Mesendoderm (in vitro differentiated cells): ENCODE measurements around the gene ARHGAP6. TPM values are rescaled to one million over a fixed set of nuclear protein-coding genes. Genes with fewer than 3 reads are reported as not detected.

Source experiments
- DNase-seq: peaks from one replicate; pipeline ENCODE4 v3.0.0; 2013
- H2AK5ac ChIP-seq: 2 replicates; pipeline ENCODE4 v1.6.1; 2013; ENCODE audit warnings: low read length, inconsistent platforms
- H2BK120ac ChIP-seq: 2 replicates; pipeline ENCODE4 v1.6.1; 2013; ENCODE audit warnings: low read depth, mild to moderate bottlenecking, low read length, moderate library complexity, mixed read lengths
- H2BK15ac ChIP-seq: replicated peaks from 2 replicates; pipeline ENCODE4 v1.6.1; 2013; ENCODE audit warnings: low read depth, mild to moderate bottlenecking, moderate library complexity
- H2BK5ac ChIP-seq: 2 replicates; pipeline ENCODE4 v1.6.1; 2013; ENCODE audit warnings: low read length, inconsistent platforms
- H3K18ac ChIP-seq: 2 replicates; pipeline ENCODE4 v1.6.1; 2013; ENCODE audit warnings: mild to moderate bottlenecking, low read length, mixed read lengths
- H3K23ac ChIP-seq: one replicate; pipeline ENCODE4 v1.6.1; 2013; ENCODE audit warnings: low read length
- H3K27ac ChIP-seq: 2 replicates; pipeline ENCODE4 v1.5.1; 2013; ENCODE audit warnings: low read depth, mild to moderate bottlenecking, inconsistent platforms, low read length, moderate library complexity
- H3K27me3 ChIP-seq: 2 replicates; pipeline ENCODE4 v1.6.1; 2013; ENCODE audit warnings: low read length, control low read depth, mild to moderate bottlenecking, inconsistent platforms; ENCODE audit not compliant: insufficient read depth, poor library complexity
- H3K36me3 ChIP-seq: 2 replicates; pipeline ENCODE4 v1.6.1; 2013; ENCODE audit warnings: low read length, inconsistent platforms; ENCODE audit not compliant: control insufficient read depth, insufficient read depth
- H3K4ac ChIP-seq: one replicate; pipeline ENCODE4 v1.6.1; 2013; ENCODE audit warnings: low read depth, mild to moderate bottlenecking, low read length, moderate library complexity
- H3K4me1 ChIP-seq: 2 replicates; pipeline ENCODE4 v1.6.1; 2013; ENCODE audit warnings: low read depth, low read length, inconsistent platforms; ENCODE audit not compliant: control insufficient read depth
- H3K4me2 ChIP-seq: 2 replicates; pipeline ENCODE4 v1.6.1; 2013; ENCODE audit warnings: low read length
- H3K4me3 ChIP-seq: 2 replicates; pipeline ENCODE4 v1.5.1; 2013; ENCODE audit warnings: mild to moderate bottlenecking, low read length
- H3K56ac ChIP-seq: one replicate; pipeline ENCODE4 v1.6.1; 2013; ENCODE audit warnings: low read length
- H3K79me1 ChIP-seq: 2 replicates; pipeline ENCODE4 v1.6.1; 2013; ENCODE audit warnings: low read length, inconsistent platforms
- H3K79me2 ChIP-seq: 2 replicates; pipeline ENCODE4 v1.6.1; 2013; ENCODE audit warnings: mild to moderate bottlenecking, low read length; ENCODE audit not compliant: control insufficient read depth, insufficient read depth
- H3K9ac ChIP-seq: 2 replicates; pipeline ENCODE4 v1.6.1; 2013; ENCODE audit warnings: low read length, inconsistent platforms
- H4K5ac ChIP-seq: one replicate; pipeline ENCODE4 v1.6.1; 2013; ENCODE audit warnings: low read length
- H4K8ac ChIP-seq: one replicate; pipeline ENCODE4 v1.6.1; 2013; ENCODE audit warnings: low read depth, mild to moderate bottlenecking, control low read depth, low read length, moderate library complexity
- WGBS: extraction: QIAGEN DNeasy Blood & Tissue Kit; methylation state at CpG from one replicate; pipeline ENCODE4 v1.1.7; 2013; ENCODE audit warnings: low lambda C conversion rate, missing lambda C conversion rate; ENCODE audit not compliant: insufficient coverage; ENCODE audit errors: extremely low coverage; 5-methylcytosine and 5-hydroxymethylcytosine counted together
- small RNA-seq: library from polyadenylated mRNA; stranded (forward); fragments of <200 nt; extraction: miRNeasy Mini kit (QIAGEN cat#:217004); gene quantifications from one replicate; pipeline ENCODE3, GENCODE V24; 2013; ENCODE audit not compliant: insufficient read depth

Gene ARHGAP6

GRCh38 chrX:11100281-11101035, 565.3 kb downstream of the ARHGAP6 start:
- Histone ChIP-seq H4K8ac (no peak overlapping the region), H3K4me1 (no peaks in the 10 kb centered on the region), H2AK5ac (no peak overlapping the region), H3K9ac (no peak overlapping the region), H3K23ac (no peak overlapping the region), H3K27me3 (no peaks in the 10 kb centered on the region), H3K4me3 (no peak overlapping the region), H4K5ac (no peak overlapping the region), H3K56ac (no peak overlapping the region), H2BK120ac (no peak overlapping the region), H3K79me1 (no peaks in the 10 kb centered on the region), H3K4me2 (no peak overlapping the region), H3K79me2 (no peaks in the 10 kb centered on the region), H3K4ac (no peak overlapping the region), H3K36me3 (no peaks in the 10 kb centered on the region), H3K27ac (no peak overlapping the region), H2BK15ac (no peak overlapping the region), H2BK5ac (no peak overlapping the region), H3K18ac (no peak overlapping the region)
- WGBS = no CpG with 5 or more reads among the region's 10 CpGs
- peak; percentile 69 for DNase-seq

GRCh38 chrX:11099465-11099864, 566.3 kb downstream of the ARHGAP6 start:
- Histone ChIP-seq H3K79me2 (no peaks in the 10 kb centered on the region), H2BK15ac (no peak overlapping the region), H3K23ac (no peak overlapping the region), H4K5ac (no peak overlapping the region), H3K4ac (no peak overlapping the region), H2AK5ac (no peak overlapping the region), H2BK120ac (no peak overlapping the region), H3K4me1 (no peaks in the 10 kb centered on the region), H3K9ac (no peak overlapping the region), H3K27ac (no peak overlapping the region), H3K27me3 (no peaks in the 10 kb centered on the region), H3K79me1 (no peaks in the 10 kb centered on the region), H3K4me2 (no peak overlapping the region), H4K8ac (no peak overlapping the region), H3K36me3 (no peaks in the 10 kb centered on the region), H3K4me3 (no peak overlapping the region), H3K18ac (no peak overlapping the region), H3K56ac (no peak overlapping the region), H2BK5ac (no peak overlapping the region)
- no peak for DNase-seq

GRCh38 chrX:11097933-11098332, 567.8 kb downstream of the ARHGAP6 start:
- H3K79me1 ChIP-seq = no peaks in the 10 kb centered on the region
- no peak overlapping the region for H3K4me3 ChIP-seq
- no peak overlapping the region for H3K23ac ChIP-seq
- no peak for DNase-seq
- no peak overlapping the region for H2BK15ac ChIP-seq
- no peak overlapping the region for H3K9ac ChIP-seq
- no peaks in the 10 kb centered on the region for H3K79me2 ChIP-seq
- H2BK5ac ChIP-seq = no peak overlapping the region
- no peak overlapping the region for H2BK120ac ChIP-seq
- no peak overlapping the region for H2AK5ac ChIP-seq
- no peak overlapping the region for H3K18ac ChIP-seq
- no peaks in the 10 kb centered on the region for H3K27me3 ChIP-seq
- no peak overlapping the region for H4K5ac ChIP-seq
- no peaks in the 10 kb centered on the region for H3K36me3 ChIP-seq
- no peak overlapping the region for H3K27ac ChIP-seq
- H3K4ac ChIP-seq = no peak overlapping the region
- H3K56ac ChIP-seq = no peak overlapping the region
- H3K4me2 ChIP-seq = no peak overlapping the region
- H3K4me1 ChIP-seq = no peaks in the 10 kb centered on the region
- H4K8ac ChIP-seq = no peak overlapping the region

GRCh38 chrX:11089802-11090201, 575.9 kb downstream of the ARHGAP6 start:
- Histone ChIP-seq H3K23ac (no peak overlapping the region), H3K36me3 (no peaks in the 10 kb centered on the region), H4K8ac (no peak overlapping the region), H3K4me2 (no peak overlapping the region), H3K27me3 (no peaks in the 10 kb centered on the region), H2BK5ac (no peak overlapping the region), H2AK5ac (no peak overlapping the region), H3K79me2 (no peaks in the 10 kb centered on the region), H3K27ac (no peak overlapping the region), H2BK15ac (no peak overlapping the region), H2BK120ac (no peak overlapping the region), H3K4me3 (no peak overlapping the region), H3K79me1 (no peaks in the 10 kb centered on the region), H3K18ac (no peak overlapping the region), H3K4ac (no peak overlapping the region), H3K56ac (no peak overlapping the region), H3K4me1 (no peaks in the 10 kb centered on the region), H4K5ac (no peak overlapping the region), H3K9ac (no peak overlapping the region)
- DNase-seq = peak; percentile 16
- no CpG with 5 or more reads among the region's 1 CpG for WGBS

Small RNA genes lying within 50 kb of the gene (small RNA-seq; reads per million reads assigned to genes)
- gene MIR548AX (not detected), gene RF00019 (not detected), gene RF02271 (not detected)
